ENCODE measurements around the gene UNC45A.

DNA sequence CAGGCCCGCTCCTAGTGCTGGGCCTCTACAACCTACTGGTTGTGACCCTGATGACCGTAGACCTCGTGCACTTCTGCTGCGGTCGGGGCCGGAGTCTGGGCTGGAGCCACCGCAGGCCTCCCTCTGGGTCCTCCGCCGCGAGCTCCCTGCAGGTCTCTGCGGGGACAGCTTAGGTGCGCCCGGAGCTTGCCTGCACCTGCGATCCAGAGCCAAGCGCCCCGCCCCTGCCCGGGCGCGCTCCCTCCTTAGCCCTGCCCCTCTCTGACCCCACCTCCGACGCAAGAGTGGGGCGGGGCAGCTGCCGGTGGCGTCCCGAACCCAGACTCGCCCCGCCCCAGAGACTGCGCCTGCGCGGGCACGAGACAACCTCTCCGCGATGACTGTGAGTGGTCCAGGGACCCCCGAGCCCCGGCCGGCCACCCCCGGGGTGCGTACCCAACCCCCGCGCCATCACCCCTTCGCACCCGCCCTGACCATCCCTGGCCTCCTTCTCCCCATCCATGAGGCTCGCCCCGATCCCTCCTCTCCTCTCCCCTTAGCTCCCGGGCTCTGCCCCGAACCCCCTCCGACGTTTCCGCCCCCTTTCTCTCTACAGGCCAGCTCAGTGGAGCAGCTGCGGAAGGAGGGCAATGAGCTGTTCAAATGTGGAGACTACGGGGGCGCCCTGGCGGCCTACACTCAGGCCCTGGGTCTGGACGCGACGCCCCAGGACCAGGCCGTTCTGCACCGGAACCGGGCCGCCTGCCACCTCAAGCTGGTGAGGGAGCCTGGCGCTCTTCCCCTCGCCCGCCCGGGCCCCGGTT is at the start of gene UNC45A:
- TF ChIP-seq, protein P1, sequence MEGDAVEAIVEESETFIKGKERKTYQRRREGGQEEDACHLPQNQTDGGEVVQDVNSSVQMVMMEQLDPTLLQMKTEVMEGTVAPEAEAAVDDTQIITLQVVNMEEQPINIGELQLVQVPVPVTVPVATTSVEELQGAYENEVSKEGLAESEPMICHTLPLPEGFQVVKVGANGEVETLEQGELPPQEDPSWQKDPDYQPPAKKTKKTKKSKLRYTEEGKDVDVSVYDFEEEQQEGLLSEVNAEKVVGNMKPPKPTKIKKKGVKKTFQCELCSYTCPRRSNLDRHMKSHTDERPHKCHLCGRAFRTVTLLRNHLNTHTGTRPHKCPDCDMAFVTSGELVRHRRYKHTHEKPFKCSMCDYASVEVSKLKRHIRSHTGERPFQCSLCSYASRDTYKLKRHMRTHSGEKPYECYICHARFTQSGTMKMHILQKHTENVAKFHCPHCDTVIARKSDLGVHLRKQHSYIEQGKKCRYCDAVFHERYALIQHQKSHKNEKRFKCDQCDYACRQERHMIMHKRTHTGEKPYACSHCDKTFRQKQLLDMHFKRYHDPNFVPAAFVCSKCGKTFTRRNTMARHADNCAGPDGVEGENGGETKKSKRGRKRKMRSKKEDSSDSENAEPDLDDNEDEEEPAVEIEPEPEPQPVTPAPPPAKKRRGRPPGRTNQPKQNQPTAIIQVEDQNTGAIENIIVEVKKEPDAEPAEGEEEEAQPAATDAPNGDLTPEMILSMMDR (IDR thresholded peaks at IDR 0.05), result no peak
- TF ChIP-seq EP300 (IDR thresholded peaks at IDR 0.05), result no peak
